CD4-positive, alpha-beta memory T cell (primary cell): ENCODE measurements around the gene KRTAP4-7. TPM values are rescaled to one million over a fixed set of nuclear protein-coding genes. Genes with fewer than 3 reads are reported as not detected.
"Not testable (repeated sequence)": the region's sequence is repeated elsewhere in the genome, so short reads cannot be mapped to it uniquely, and the experiment has no call there.

Experiments used
- CTCF ChIA-PET: fragments of 350-600 bp; sonication (Branson Sonifier 250); formaldehyde crosslinking; loops from one replicate; lab custom pipeline; 2021; ENCODE audit warnings: inconsistent platforms; ENCODE audit not compliant: partially characterized antibody; lab: Charles Lee
- POLR2A ChIA-PET: fragments of 350-600 bp; sonication (Branson Sonifier 250); formaldehyde crosslinking; loops from one replicate; lab custom pipeline; 2021; ENCODE audit not compliant: partially characterized antibody; lab: Charles Lee
- DNase-seq, 5 donors: peaks; one replicate each; pipeline versions ENCODE4 v3.0.0 to v3.0.0-alpha.2; 2020 to 2022; ENCODE audit warnings: mixed read lengths in 1 of 5
- H3K27ac ChIP-seq: one replicate; pipeline ENCODE4 v1.7.0; 2013; ENCODE audit warnings: low read depth, low read length
- H3K27me3 ChIP-seq: 2 replicates; pipeline ENCODE4 v1.7.0; 2013; ENCODE audit warnings: mild to moderate bottlenecking, low read length, moderate library complexity; ENCODE audit not compliant: insufficient read depth
- H3K36me3 ChIP-seq: 2 replicates; pipeline ENCODE4 v1.7.0; 2013; ENCODE audit warnings: mild to moderate bottlenecking, low read length, moderate library complexity; ENCODE audit not compliant: insufficient read depth
- H3K4me1 ChIP-seq: 2 replicates; pipeline ENCODE4 v1.7.0; 2013; ENCODE audit warnings: mild to moderate bottlenecking, low read length, moderate library complexity; ENCODE audit not compliant: insufficient read depth
- H3K4me3 ChIP-seq, 2 donors: one replicate each; pipeline ENCODE4 v1.7.0; 2013; ENCODE audit warnings: low read length in 2 of 2, mild to moderate bottlenecking in 1 of 2
- H3K9me3 ChIP-seq, 2 donors: one replicate each; pipeline ENCODE4 v1.7.0; 2013; ENCODE audit warnings: low read length in 2 of 2, control low read depth in 1 of 2; ENCODE audit not compliant: control insufficient read depth in 1 of 2
- H3K27ac Mint-ChIP-seq, 7 donors: one replicate each; pipeline ENCODE4 v1.8.0; 2020 to 2021; ENCODE audit warnings: mixed read lengths in 7 of 7, mild to moderate bottlenecking in 6 of 7, inconsistent platforms in 3 of 7, moderate library complexity in 3 of 7
- H3K27me3 Mint-ChIP-seq, 2 donors: one replicate each; pipeline ENCODE4 v1.8.0; 2020 to 2021; ENCODE audit warnings: mixed read lengths in 2 of 2
- H3K36me3 Mint-ChIP-seq, 2 donors: one replicate each; pipeline ENCODE4 v1.8.0; 2020 to 2021; ENCODE audit warnings: mixed read lengths in 2 of 2, inconsistent platforms in 1 of 2, mild to moderate bottlenecking in 1 of 2
- H3K4me1 Mint-ChIP-seq, 4 donors: one replicate each; pipeline ENCODE4 v1.8.0; 2020 to 2021; ENCODE audit warnings: mixed read lengths in 4 of 4, mild to moderate bottlenecking in 1 of 4
- H3K4me3 Mint-ChIP-seq, 8 donors: one replicate each; pipeline ENCODE4 v1.8.0; 2020 to 2021; ENCODE audit warnings: mixed read lengths in 8 of 8, mild to moderate bottlenecking in 7 of 8, moderate library complexity in 6 of 8, inconsistent platforms in 3 of 8
- H3K9me3 Mint-ChIP-seq, 8 donors: one replicate each; pipeline ENCODE4 v1.8.0; 2020 to 2021; ENCODE audit warnings: mixed read lengths in 8 of 8, mild to moderate bottlenecking in 5 of 8, inconsistent platforms in 3 of 8, moderate library complexity in 1 of 8
- intact Hi-C: fragments of 100-400 bp; cut with micrococcal nuclease; formaldehyde crosslinking; loops from one replicate; pipeline ENCODE4 v1.15.1; 2023
- polyA plus RNA-seq, 2 donors: library from polyadenylated mRNA; unstranded; fragments of 300-500 nt; fragmentation: Illumina TruSeq; gene quantifications; one replicate each; pipeline ENCODE4 v1.2.3, GENCODE V29; 2021
- total RNA-seq, 2 experiments: library from RNA; stranded (reverse); gene quantifications; one replicate each; pipeline ENCODE4 v1.2.3, GENCODE V29; 2021

The KRTAP4-7 gene
- total and polyA plus RNA-seq, 4 experiments from 2014 or later, result not detected

DNA sequence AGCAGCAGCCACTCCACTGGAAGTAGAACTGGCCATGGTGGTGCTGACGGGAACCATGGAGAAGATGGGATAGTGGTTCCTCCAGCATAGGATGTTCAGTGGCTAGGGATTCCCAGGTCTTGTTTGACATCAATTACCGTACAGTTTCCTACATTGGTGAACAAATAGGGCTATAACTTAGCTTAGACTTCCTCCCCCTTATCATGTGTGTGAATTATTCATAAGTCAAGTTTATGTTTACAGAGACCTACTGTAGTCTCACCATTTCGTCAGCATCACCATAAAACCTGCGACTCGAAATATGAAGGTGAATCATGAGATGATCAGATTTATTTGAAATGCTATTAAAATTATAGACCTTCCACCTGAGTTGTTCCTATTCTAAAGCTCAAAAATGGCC is 25.2 kb upstream of the KRTAP4-7 start:
- no peak overlapping the region for H3K4me3 ChIP-seq
- ChIA-PET POLR2A (interaction anchor here (1.2 kb wide), 1 partner anchor 36 kb away, joined by 3 read pairs; no protein-coding TSS in a partner anchor), CTCF (interaction anchor here (0.8 kb wide), 1 partner anchor 743 kb away, joined by 3 read pairs; no protein-coding TSS in a partner anchor)
- peaks cover 25 to 44% of the 10 kb centered on the region in 2 donors for H3K27me3 Mint-ChIP-seq
- intact Hi-C loops, result no loop called here
- H3K27ac Mint-ChIP-seq, result no peak overlapping the region
- no peaks in the 10 kb centered on the region for H3K4me1 ChIP-seq
- no peak overlapping the region for H3K4me3 Mint-ChIP-seq
- H3K9me3 Mint-ChIP-seq, result peaks cover 0 to 7% (median 0%) of the 10 kb centered on the region in 8 donors
- no peaks in the 10 kb centered on the region for H3K27me3 ChIP-seq
- no peak for DNase-seq
- H3K4me1 Mint-ChIP-seq, result peaks cover 0 to 3% (median 0%) of the 10 kb centered on the region in 4 donors
- H3K36me3 ChIP-seq, result no peaks in the 10 kb centered on the region
- no peak overlapping the region for H3K27ac ChIP-seq
- no peaks in the 10 kb centered on the region for H3K9me3 ChIP-seq
- peaks cover 0 to 3% of the 10 kb centered on the region in 2 donors for H3K36me3 Mint-ChIP-seq

DNA sequence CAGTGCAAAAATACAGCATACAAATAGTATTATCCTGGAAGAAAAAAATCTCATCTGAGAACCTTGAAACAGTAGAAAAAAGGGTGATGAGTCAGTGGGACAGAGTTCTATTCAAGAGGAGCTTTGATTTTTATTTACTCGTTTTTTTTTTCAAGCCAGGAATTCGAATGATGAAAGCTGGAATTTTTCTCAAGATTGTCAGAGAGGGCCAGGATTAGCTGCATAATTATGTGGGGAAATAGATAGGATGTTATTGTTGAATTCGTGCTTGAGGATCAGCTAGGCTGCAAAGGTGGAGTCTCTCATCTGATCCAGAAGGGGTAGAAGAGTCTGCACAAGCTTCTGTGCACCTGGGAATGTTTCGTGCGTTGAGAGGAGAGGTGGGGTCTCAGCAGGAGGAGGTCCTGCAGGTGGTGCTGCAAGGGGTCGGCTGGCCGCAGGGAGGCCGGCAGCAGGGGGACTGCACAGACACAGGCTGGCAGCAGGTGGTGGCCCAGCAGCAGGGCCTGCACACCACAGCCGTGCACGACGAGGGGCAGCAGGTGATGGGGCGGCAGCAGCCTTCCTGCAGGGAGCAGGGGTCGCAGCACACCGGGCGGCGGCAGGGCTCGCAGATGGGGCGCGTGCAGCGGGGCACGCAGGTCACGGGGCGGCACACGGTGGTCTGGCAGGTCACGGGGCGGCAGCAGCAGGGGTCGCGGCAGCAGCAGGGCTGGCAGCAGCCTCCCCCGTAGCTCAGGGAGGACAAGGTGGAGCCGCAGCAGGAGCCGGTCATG is 24.5 kb upstream of the KRTAP4-7 start:
- H3K4me3 ChIP-seq, H3K4me3 Mint-ChIP-seq, H3K9me3 ChIP-seq, intact Hi-C loops, H3K27me3 ChIP-seq, H3K4me1 Mint-ChIP-seq, H3K27ac Mint-ChIP-seq, H3K36me3 ChIP-seq, DNase-seq, H3K4me1 ChIP-seq, H3K36me3 Mint-ChIP-seq, H3K9me3 Mint-ChIP-seq, H3K27ac ChIP-seq: not testable (repeated sequence)
- ChIA-PET CTCF (interaction anchor here (0.8 kb wide), 1 partner anchor 742 kb away, joined by 3 read pairs; no protein-coding TSS in a partner anchor), POLR2A (interaction anchor here (1.2 kb wide), 1 partner anchor 35 kb away, joined by 3 read pairs; no protein-coding TSS in a partner anchor)
- peaks cover 24 to 40% of the 10 kb centered on the region in 2 donors for H3K27me3 Mint-ChIP-seq

DNA sequence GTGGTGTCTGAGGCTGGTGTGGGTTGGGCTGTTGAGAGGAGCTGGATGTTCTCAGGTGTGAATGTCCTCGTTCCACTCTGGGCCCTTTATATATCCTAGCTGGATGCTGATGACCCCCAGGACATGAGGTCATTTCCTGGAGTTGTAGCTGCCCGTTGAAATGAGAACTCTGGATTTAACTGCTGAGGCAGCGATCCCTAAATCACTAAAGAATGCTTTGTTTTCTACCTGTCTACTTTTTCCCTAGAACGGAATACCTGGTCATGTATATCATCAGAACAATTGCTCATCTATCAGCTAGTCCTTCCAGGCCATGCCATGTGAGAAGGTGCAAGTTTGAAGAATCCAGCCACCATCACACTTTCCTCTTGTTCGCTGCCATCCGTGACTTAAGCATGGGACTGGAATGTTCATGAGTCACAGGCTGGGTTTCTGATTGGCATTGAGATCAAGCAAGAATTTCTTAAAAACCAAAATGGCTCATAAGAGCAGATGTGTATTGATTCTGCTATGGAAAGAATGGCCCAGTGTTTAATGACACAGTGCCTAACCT is 23.8 kb upstream of the KRTAP4-7 start, which contains the start of gene KRTAP2-3:
Gene KRTAP2-3 (minus strand): TSS at position 63 of the 553 bp plus-strand sequence. CDS start 64 bp downstream, outside the sequence.
- H3K4me1 ChIP-seq, result no peaks in the 10 kb centered on the region
- peaks cover 0 to 3% of the 10 kb centered on the region in 2 donors for H3K36me3 Mint-ChIP-seq
- H3K27ac ChIP-seq, result no peak within 1 kb of the TSS
- peaks cover 24 to 40% of the 10 kb centered on the region in 2 donors for H3K27me3 Mint-ChIP-seq
- ChIA-PET POLR2A (no interaction called here), CTCF (no interaction called here)
- H3K4me1 Mint-ChIP-seq, result peaks cover 0 to 3% (median 0%) of the 10 kb centered on the region in 4 donors
- peaks cover 0 to 7% (median 0%) of the 10 kb centered on the region in 8 donors for H3K9me3 Mint-ChIP-seq
- H3K9me3 ChIP-seq, result no peaks in the 10 kb centered on the region
- no peak within 1 kb of the TSS for H3K27ac Mint-ChIP-seq
- H3K4me3 ChIP-seq, result no peak within 1 kb of the TSS
- DNase-seq, result no peak
- no peaks in the 10 kb centered on the region for H3K36me3 ChIP-seq
- intact Hi-C loops, result no loop called here
- no peaks in the 10 kb centered on the region for H3K27me3 ChIP-seq
- no peak within 1 kb of the TSS for H3K4me3 Mint-ChIP-seq

DNA sequence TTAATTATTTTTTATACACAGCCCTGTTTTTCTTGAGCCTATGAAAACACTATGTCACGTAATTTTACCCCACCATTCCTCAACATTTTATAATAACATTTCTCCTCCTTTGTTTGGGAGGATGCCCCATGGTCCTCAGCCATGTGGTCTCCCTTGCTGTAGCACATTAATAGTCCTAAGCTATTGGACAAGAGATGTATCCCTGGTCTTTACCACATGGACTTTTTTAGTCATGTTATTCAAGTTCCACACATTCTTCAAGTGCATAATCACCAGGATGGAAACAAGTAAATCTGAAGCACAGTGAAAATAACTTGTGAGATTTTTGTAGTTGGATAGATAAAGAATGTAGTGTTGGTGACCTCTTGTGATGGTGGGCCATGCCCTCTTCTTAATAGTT is 22.0 kb upstream of the KRTAP4-7 start:
- no peaks in the 10 kb centered on the region for H3K4me1 ChIP-seq
- H3K4me3 ChIP-seq, result no peak overlapping the region
- intact Hi-C loops, result no loop called here
- Mint-ChIP-seq H3K4me3 (no peak overlapping the region), H3K27me3 (peaks cover 24 to 29% of the 10 kb centered on the region in 2 donors), H3K4me1 (peaks cover 0 to 3% (median 0%) of the 10 kb centered on the region in 4 donors), H3K27ac (no peak overlapping the region), H3K36me3 (peaks cover 0 to 3% of the 10 kb centered on the region in 2 donors), H3K9me3 (peaks cover 0 to 7% (median 0%) of the 10 kb centered on the region in 8 donors)
- DNase-seq, result no peak
- H3K36me3 ChIP-seq, result no peaks in the 10 kb centered on the region
- no peaks in the 10 kb centered on the region for H3K27me3 ChIP-seq
- H3K9me3 ChIP-seq, result no peaks in the 10 kb centered on the region
- ChIA-PET POLR2A (no interaction called here), CTCF (no interaction called here)
- no peak overlapping the region for H3K27ac ChIP-seq

DNA sequence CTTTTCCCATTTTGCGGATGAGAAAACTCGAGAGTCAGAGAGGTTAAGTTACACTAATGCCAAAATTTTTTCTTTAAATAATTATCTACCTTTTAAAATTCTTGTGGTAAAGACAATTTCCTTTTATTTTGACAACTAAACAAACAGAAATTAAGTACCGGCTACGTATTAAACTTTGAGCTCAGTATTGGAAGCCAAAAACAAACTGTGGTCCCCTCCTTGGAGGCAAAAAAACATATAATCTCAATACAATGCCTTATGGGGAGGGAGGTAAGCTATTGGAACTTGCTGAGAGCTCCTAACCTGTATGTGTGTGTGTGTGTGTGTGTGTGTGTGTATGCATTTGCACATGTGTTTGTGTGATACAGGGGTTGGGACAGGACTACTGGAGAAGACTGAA is 20.5 kb upstream of the KRTAP4-7 start:
- Histone ChIP-seq H3K9me3 (no peaks in the 10 kb centered on the region), H3K27ac (no peak overlapping the region), H3K4me3 (no peak overlapping the region), H3K4me1 (no peaks in the 10 kb centered on the region), H3K27me3 (no peaks in the 10 kb centered on the region), H3K36me3 (no peaks in the 10 kb centered on the region)
- Mint-ChIP-seq H3K27ac (no peak overlapping the region), H3K27me3 (peaks cover 19 to 20% of the 10 kb centered on the region in 2 donors), H3K4me1 (peaks cover 0 to 3% (median 0%) of the 10 kb centered on the region in 4 donors), H3K4me3 (no peak overlapping the region), H3K9me3 (no peaks in the 10 kb centered on the region), H3K36me3 (no peaks in the 10 kb centered on the region)
- intact Hi-C loops, result no loop called here
- CTCF ChIA-PET, result no interaction called here
- no peak for DNase-seq
- POLR2A ChIA-PET, result no interaction called here

DNA sequence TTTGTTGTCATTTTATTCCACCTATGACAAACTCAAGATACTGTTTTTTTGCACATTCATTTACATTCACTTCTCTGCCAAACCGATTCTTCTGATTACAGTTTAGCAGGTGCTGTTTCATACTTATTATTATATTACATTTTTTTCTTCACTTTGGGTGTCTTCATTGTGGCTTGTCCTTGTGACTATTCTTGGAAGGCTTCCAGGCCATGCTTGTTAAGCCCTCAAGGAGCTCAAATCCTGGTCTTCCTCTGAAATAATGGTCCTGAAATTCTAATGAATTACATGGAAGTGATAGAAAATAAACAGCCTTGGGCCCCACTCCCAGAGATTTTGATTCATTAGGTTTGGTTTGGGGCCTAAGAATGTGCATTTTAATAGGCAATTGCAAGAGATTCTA is 19.6 kb upstream of the KRTAP4-7 start:
- H3K27ac ChIP-seq, result no peak overlapping the region
- H3K4me3 ChIP-seq, result no peak overlapping the region
- ChIA-PET POLR2A (no interaction called here), CTCF (no interaction called here)
- Mint-ChIP-seq H3K27me3 (peaks cover 17 to 18% of the 10 kb centered on the region in 2 donors), H3K27ac (no peak overlapping the region), H3K9me3 (no peaks in the 10 kb centered on the region), H3K4me3 (no peak overlapping the region), H3K36me3 (no peaks in the 10 kb centered on the region), H3K4me1 (peaks cover 0 to 2% (median 0%) of the 10 kb centered on the region in 4 donors)
- no peaks in the 10 kb centered on the region for H3K9me3 ChIP-seq
- intact Hi-C loops, result no loop called here
- no peaks in the 10 kb centered on the region for H3K36me3 ChIP-seq
- H3K27me3 ChIP-seq, result no peaks in the 10 kb centered on the region
- H3K4me1 ChIP-seq, result no peaks in the 10 kb centered on the region
- DNase-seq, result no peak

DNA sequence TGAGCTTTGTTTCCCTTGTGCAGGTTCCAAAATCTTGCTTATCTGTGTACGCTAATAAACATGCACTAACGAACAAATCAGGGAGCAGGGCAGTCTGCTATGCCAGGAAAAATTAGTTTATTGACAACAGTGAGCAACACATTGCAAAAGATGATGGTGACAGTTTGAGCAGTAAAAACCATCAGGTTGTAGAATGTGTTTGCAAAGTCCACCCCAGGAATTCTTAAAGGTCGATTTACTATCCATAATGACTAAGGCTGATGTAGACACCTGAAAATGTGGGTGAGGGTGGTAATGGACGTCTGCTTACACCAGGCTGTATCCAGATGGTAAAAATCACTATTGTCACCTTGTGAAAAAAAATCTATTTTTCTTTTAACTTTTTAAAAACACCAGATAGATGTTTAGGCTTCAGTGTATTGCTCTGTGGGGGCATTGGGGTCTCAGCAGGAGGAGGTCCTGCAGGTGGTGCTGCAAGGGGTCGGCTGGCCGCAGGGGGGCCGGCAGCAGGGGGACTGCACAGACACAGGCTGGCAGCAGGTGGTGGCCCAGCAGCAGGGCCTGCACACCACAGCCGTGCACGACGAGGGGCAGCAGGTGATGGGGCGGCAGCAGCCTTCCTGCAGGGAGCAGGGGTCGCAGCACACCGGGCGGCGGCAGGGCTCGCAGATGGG is 18.8 kb upstream of the KRTAP4-7 start:
- H3K36me3 Mint-ChIP-seq, intact Hi-C loops: not testable (repeated sequence)

More for the DNA sequence above, 18.8 kb upstream of the KRTAP4-7 start:
- H3K4me1 ChIP-seq, POLR2A ChIA-PET, H3K4me3 Mint-ChIP-seq, H3K27me3 ChIP-seq, H3K27ac Mint-ChIP-seq, DNase-seq, H3K4me3 ChIP-seq, H3K27ac ChIP-seq, H3K4me1 Mint-ChIP-seq, H3K9me3 Mint-ChIP-seq, H3K9me3 ChIP-seq, CTCF ChIA-PET, H3K36me3 ChIP-seq: not testable (repeated sequence)
- H3K27me3 Mint-ChIP-seq, result peaks cover 12 to 15% of the 10 kb centered on the region in 2 donors
